Kidney (tissue), 14 donors: ENCODE results near the gene MAGI3. TPM values are rescaled to one million over a fixed set of nuclear protein-coding genes. Genes with fewer than 3 reads are reported as not detected.
A peak's percentile ranks its signal among the peaks of the same experiment; 100 is the strongest.

Experiments used
- DNase-seq, 5 donors: peaks; one replicate each; pipeline ENCODE4 v3.0.0-alpha.2; 2013 to 2020
- FAIRE-seq: peaks from 2 replicates; lab custom pipeline; 2012; peaks lifted over from hg19 to GRCh38; lab: Jason Lieb, UNC
- H3K27ac ChIP-seq, 2 donors: one replicate each; pipeline ENCODE4 v1.7.0; 2013; ENCODE audit warnings: low read depth in 2 of 2, low read length in 2 of 2, inconsistent platforms in 1 of 2
- H3K27me3 ChIP-seq: one replicate; pipeline ENCODE4 v1.7.1; 2013; ENCODE audit warnings: low read length, inconsistent platforms; ENCODE audit not compliant: control insufficient read depth, insufficient read depth
- H3K36me3 ChIP-seq, 3 donors: one replicate each; pipeline versions ENCODE4 v1.7.0 to v1.7.1; 2013; ENCODE audit warnings: low read length in 3 of 3, control low read depth in 1 of 3, inconsistent platforms in 1 of 3; ENCODE audit not compliant: insufficient read depth in 3 of 3, control insufficient read depth in 2 of 3
- H3K4me1 ChIP-seq, 3 donors: one replicate each; pipeline versions ENCODE4 v1.7.0 to v1.7.1; 2013; ENCODE audit warnings: low read length in 3 of 3, inconsistent platforms in 1 of 3, low read depth in 1 of 3; ENCODE audit not compliant: control insufficient read depth in 2 of 3, insufficient read depth in 2 of 3
- H3K4me3 ChIP-seq, 3 donors: one replicate each; pipeline versions ENCODE4 v1.7.0 to v1.8.1; 2013; ENCODE audit warnings: low read length in 3 of 3, control low read depth in 1 of 3, inconsistent platforms in 1 of 3
- H3K9ac ChIP-seq, 3 donors: one replicate each; pipeline versions ENCODE4 v1.7.0 to v1.7.1; 2013; ENCODE audit warnings: low read length in 3 of 3, control low read depth in 1 of 3, inconsistent platforms in 1 of 3
- H3K9me3 ChIP-seq, 3 donors: one replicate each; pipeline versions ENCODE4 v1.7.0 to v1.7.1; 2013; ENCODE audit warnings: low read length in 3 of 3, control low read depth in 1 of 3, inconsistent platforms in 1 of 3; ENCODE audit not compliant: control insufficient read depth in 2 of 3, insufficient read depth in 1 of 3
- intact Hi-C: fragments of 100-400 bp; cut with DNase I; formaldehyde crosslinking; loops from one replicate; pipeline ENCODE4 v1.11.1; 2022
- polyA plus RNA-seq: library from polyadenylated mRNA; stranded (reverse); fragments of 350-450 nt; fragmentation: Illumina TruSeq; extraction: RNeasy Lipid Tissue Mini Kit (QIAGEN cat#74804); gene quantifications from one replicate; pipeline ENCODE4 v1.2.3, GENCODE V29; 2014; ENCODE audit warnings: low read depth, low replicate concordance; ENCODE audit not compliant: insufficient read depth
- total RNA-seq: library from RNA; stranded (reverse); fragmentation: NEBNext Ultra II Directional; extraction: Animal tissue kit (Norgen Biotek cat#: 25700); gene quantifications from one replicate; pipeline ENCODE4 v1.2.1, GENCODE V29; 2021
- TF ChIP-seq, protein P1 (sequence below): IDR thresholded peaks from 3 replicates; pipeline ENCODE4 v1.5.1; 2012; ENCODE audit warnings: mild to moderate bottlenecking, moderate library complexity, borderline replicate concordance; ENCODE audit not compliant: insufficient read depth; ENCODE audit errors: extremely low read depth
- donor health status: control.
- donor health status: control.
- donor health status: control.
- donor health status: control.
- donor health status: control.
- donor health status: DM: yes; HTN: yes; CAD: no.
- donor health status: Normal renal cell carcinoma (clear cell type).

Gene MAGI3
- total and polyA plus RNA-seq, 2 donors from 2014 or later: 5.6 to 25.9 TPM

DNA sequence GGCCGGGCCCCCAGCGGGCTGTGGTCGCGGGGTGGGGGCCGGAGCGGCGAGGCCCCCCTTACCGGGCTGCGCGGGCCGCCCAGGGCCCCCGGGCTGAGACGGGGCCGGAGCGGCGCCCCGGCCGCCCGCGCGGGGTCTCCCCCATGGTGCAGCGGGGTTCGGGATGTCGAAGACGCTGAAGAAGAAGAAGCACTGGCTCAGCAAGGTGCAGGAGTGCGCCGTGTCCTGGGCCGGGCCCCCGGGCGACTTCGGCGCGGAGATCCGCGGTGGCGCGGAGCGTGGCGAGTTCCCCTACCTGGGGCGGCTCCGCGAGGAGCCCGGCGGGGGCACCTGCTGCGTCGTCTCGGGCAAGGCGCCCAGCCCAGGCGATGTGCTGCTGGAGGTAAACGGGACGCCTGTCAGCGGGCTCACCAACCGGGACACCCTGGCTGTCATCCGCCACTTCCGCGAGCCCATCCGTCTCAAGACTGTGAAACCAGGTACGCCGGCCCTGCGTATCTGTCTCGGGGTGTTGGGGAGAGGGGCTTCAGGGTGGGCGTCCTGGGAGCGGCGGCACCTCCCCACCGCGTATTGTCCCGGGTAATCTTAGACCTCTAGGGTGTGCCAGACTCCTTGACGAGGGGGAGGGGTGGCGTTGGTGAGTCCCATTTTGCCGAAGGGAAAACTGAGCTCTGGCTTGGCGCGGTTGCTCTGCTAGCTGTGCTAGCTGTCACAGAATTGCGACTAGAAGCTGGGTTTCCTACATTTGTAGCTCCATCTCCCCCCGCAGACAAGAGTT, 745 bp downstream of the MAGI3 start:
- H3K27me3 ChIP-seq: no peaks in the 10 kb centered on the region
- peak overlapping the region; percentile 76 to 93 (median 90) for H3K4me3 ChIP-seq
- peak overlapping the region; percentile 74 to 79 (median 76) for H3K9ac ChIP-seq
- TF ChIP-seq, protein P1, sequence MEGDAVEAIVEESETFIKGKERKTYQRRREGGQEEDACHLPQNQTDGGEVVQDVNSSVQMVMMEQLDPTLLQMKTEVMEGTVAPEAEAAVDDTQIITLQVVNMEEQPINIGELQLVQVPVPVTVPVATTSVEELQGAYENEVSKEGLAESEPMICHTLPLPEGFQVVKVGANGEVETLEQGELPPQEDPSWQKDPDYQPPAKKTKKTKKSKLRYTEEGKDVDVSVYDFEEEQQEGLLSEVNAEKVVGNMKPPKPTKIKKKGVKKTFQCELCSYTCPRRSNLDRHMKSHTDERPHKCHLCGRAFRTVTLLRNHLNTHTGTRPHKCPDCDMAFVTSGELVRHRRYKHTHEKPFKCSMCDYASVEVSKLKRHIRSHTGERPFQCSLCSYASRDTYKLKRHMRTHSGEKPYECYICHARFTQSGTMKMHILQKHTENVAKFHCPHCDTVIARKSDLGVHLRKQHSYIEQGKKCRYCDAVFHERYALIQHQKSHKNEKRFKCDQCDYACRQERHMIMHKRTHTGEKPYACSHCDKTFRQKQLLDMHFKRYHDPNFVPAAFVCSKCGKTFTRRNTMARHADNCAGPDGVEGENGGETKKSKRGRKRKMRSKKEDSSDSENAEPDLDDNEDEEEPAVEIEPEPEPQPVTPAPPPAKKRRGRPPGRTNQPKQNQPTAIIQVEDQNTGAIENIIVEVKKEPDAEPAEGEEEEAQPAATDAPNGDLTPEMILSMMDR: no peak
- intact Hi-C loops: no loop called here
- FAIRE-seq (no peak), DNase-seq (peak; percentile 41 to 88 (median 55))
- peak overlapping the region; percentile 82 to 89 for H3K27ac ChIP-seq
- H3K4me1 ChIP-seq: peaks cover 3 to 8% (median 3%) of the 10 kb centered on the region in 3 donors
- no peaks in the 10 kb centered on the region for H3K36me3 ChIP-seq
- H3K9me3 ChIP-seq: no peaks in the 10 kb centered on the region

DNA sequence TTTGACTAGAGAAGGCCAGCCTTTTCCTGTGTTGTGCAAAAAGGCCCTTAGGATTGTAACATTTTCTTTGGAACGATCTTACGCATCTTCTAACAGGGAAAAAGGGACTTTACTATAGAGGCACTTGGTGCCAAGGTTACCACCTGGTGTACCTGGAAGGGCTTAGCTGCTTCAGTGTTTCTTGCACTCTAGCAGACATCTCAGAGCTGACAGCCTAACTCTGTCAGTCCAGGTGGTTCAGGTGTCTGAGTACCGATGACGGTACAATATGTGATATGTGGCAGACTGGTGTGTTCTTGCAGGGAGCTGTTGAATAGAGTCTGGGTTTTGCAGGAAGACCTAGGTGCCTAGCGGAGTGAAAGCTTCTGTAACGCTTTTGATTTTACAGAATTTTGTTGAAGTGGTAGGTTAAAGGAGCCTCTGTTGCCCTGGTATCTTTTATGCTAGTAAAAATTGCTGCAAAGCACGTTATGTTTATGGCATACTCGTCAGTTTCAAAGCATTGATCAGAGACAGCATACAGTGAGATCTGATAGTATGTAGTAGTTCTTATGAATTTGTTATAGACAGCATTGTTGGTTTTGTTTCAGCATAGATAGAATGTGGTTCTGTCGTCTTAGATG, 1.4 kb downstream of the MAGI3 start:
- no peaks in the 10 kb centered on the region for H3K36me3 ChIP-seq
- peak overlapping the region; percentile 76 to 93 (median 90) for H3K4me3 ChIP-seq
- intact Hi-C loops: no loop called here
- H3K27me3 ChIP-seq: no peaks in the 10 kb centered on the region
- FAIRE-seq (no peak), DNase-seq (peak in 3 of 5 donors; percentile 29 to 45 (median 37))
- TF ChIP-seq, protein P1: no peak
- H3K9ac ChIP-seq: peak overlapping the region; percentile 74 to 79 (median 74)
- no peaks in the 10 kb centered on the region for H3K9me3 ChIP-seq
- H3K4me1 ChIP-seq: peaks cover 3 to 8% (median 3%) of the 10 kb centered on the region in 3 donors
- H3K27ac ChIP-seq: peak overlapping the region; percentile 45 to 70

DNA sequence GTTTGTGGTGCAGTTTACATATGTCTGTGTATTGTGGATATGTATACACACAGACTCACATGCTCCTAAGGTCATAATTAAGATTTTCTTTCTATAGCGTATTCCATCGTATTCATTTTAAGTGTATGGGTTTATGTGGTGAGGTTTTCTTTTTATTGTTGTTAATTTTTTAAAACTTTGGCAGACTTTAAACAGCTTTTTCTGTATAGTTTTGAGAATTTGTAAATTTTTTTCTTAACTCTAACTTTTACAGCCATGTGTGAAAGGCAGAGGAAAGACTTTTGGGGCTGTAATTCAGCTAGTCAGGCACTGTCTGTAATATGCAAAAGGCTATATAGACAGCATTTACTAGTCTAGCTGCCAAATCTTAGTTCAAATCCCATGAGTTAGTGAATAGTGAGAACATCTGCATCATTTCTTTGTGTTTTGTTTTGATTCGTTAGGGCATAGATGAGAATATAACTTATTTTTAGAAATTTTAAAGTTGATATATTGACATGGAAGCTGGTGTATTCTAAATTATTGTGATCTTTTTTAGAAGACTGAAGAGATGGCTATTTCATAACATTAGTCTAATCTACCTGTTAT, 2.3 kb downstream of the MAGI3 start:
- no peak for DNase-seq
- Histone ChIP-seq H3K4me3 (peak overlapping the region; percentile 76 to 93 (median 90)), H3K27ac (no peak overlapping the region), H3K27me3 (no peaks in the 10 kb centered on the region), H3K4me1 (peaks cover 3 to 8% (median 3%) of the 10 kb centered on the region in 3 donors), H3K9ac (peak overlapping the region in 1 of 3 donors; percentile 74), H3K36me3 (no peaks in the 10 kb centered on the region), H3K9me3 (no peaks in the 10 kb centered on the region)
- TF ChIP-seq, protein P1: no peak
- intact Hi-C loops: no loop called here
- FAIRE-seq: no peak
